Measurements from ENCODE around the gene TRMT10C. TPM values are rescaled to one million over a fixed set of nuclear protein-coding genes. Genes with fewer than 3 reads are reported as not detected.
"Not testable (repeated sequence)": the region's sequence is repeated elsewhere in the genome, so short reads cannot be mapped to it uniquely, and the experiment has no call there.

The TRMT10C gene
- total RNA-seq, 1 donor from 2014 or later, result 15.0 TPM

DNA sequence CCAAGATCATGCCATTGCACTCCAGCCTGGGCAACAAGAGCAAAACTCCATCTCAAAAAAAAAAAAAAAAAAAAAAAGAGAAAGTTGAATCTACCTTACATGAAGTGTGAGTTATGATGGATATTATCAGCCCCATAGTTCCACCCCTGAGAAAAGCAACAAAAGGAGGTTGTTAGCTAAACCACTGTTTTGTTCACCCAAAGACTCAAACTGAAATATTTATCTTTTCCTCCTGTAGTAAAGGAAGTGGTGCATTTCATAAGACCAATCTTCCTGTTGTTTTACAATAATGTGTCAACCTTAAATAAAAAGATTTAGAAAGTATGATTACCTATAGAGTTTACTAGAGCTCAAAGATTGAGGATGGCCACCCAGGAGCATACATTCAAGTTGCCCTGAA is 18.7 kb upstream of the TRMT10C start:
- intact Hi-C loops (cut with DNase I), result no loop called here

DNA sequence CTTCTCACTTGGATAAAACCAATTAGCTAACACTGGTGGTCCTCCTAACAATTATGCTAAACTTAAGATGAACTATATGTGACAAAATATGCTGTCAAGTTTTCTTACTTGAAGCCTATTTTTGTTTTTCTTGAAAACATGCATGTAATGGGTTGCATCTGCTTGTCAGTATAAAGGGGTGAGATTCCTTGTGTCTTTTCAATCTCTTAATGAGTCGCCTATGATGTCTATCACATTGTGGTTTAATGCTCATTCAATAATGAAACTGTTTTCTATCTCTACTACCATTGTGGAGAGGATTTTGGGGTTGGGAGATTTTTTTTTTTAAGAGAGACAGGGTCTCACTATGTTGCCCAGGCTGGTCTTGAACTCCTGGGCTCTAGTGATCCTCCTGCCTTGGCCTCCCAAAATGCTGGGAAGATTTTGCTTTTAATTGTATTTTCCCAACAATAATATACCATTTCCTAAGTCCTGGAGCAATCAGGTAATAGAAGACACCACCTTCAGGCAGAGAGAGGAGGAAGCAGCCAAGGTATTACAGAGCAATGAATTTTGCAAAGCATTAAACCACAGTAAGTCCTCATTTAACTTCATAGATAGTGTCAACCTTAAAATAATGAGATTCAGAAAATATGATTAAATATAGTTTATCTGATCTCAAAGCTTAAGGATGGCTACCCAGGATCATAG is 17.4 kb upstream of the TRMT10C start:
- DNase-seq (ENCODE audit: low spot score), result no peak
- intact Hi-C loops (cut with DNase I), result no loop called here
- no peak for ATAC-seq

More for the DNA sequence above, 18.7 kb upstream of the TRMT10C start:
- DNase-seq (ENCODE audit: low spot score) (no peak), ATAC-seq (no peak)

DNA sequence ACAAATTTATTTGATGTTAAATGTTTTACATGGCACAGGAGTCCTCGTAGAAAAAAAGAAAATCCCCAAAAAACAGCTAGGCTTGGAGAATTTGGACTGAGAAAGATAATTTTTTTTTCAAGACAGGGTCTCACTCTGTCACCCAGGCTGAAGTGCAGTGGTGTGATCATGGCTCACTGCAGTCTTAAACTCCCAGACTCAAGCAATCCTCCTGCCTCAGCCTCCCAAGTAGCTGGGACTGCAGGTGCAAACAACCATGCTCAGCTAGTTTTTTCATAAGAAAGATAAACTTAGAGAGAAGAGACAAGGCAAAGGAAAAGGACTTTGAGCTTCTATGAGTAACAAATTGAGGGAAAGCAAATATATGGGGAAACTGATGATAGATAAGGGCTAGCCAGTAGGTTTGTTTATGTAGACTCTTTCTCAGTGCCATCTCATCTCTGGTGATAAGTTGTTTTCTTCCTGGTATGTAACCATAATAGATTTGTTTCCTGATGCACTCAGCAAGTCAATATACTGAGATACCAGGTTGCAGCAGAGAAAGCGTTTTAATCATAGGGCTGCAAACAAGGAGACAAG is 13.1 kb upstream of the TRMT10C start:
- intact Hi-C loops (cut with DNase I), result no loop called here
- ATAC-seq (no peak), DNase-seq (ENCODE audit: low spot score) (no peak)

DNA sequence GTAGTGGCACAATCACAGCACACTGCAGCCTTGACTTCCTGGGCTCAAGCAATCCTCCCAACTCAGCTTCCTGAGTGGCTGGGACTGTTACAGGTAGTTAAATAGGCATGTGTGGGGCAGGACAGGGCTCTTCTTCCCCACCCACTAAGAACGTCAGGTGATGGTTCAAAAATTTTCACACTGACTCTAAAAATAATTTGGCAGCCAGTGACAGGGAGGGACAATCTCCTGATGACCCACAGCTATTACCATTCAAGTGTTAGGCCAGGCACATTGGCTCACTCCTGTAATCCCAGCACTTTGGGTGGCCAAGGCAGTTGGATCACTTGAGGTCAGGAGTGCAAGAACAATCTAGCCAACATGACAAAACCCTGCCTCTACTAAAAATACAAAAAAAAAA is 12.2 kb upstream of the TRMT10C start:
- DNase-seq (ENCODE audit: low spot score), result no peak
- ATAC-seq, result no peak
- intact Hi-C loops (cut with DNase I), result no loop called here

DNA sequence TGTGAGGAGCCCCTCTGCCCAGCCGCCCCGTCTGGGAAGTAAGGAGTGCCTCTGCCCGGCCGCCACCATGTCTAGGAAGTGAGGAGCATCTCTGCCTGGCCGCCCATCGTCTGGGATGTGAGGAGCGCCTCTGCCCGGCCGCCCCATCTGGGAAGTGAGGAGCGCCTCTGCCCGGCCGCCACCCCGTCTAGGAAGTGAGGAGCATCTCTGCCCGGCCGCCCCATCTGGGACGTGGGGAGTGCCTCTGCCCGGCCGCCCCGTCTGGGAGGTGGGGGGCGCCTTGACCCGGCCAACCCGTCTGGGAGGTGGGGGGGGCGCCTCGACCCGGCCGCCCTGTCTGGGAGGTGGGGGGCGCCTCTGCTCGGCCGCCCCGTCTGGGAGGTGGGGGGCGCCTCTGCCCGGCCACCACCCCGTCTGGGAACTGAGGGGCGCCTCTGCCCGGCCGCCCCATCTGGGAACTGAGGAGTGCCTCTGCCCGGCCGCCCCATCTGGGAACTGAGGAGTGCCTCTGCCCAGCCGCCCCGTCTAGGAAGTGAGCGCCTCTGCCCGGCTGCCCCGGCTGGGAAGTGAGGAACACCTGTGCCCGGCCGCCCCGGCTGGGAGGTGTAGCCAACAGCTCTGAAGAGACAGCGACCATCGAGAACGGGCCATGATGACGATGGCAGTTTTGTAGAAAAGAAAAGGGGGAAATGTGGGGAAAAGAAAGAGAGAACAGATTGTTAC is 10.1 kb upstream of the TRMT10C start:
- not testable (repeated sequence) for DNase-seq (ENCODE audit: low spot score); ATAC-seq

DNA sequence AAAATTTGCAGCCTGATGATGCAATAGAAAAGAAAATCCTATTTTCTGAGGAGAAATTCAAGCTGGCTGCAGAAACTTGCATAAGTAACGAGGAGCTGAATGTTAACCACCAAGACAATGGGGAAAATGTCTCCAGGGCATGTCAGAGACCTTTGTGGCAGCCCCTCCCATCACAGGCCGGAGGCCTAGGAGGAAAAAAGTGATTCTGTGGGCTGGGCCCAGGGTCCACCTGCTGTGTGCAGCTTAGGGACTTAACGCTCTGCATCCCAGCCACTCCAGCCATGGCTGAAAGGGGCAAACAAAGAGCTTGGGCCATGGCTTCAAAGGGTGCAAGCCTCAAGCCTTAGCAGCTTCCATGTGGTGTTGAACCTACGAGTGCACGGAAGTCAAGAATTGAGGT is 8.3 kb upstream of the TRMT10C start:
- DNase-seq (ENCODE audit: low spot score); intact Hi-C loops (cut with DNase I); ATAC-seq: not testable (repeated sequence)

More for the DNA sequence above, 10.1 kb upstream of the TRMT10C start:
- intact Hi-C loops (cut with DNase I), result not testable (repeated sequence)

DNA sequence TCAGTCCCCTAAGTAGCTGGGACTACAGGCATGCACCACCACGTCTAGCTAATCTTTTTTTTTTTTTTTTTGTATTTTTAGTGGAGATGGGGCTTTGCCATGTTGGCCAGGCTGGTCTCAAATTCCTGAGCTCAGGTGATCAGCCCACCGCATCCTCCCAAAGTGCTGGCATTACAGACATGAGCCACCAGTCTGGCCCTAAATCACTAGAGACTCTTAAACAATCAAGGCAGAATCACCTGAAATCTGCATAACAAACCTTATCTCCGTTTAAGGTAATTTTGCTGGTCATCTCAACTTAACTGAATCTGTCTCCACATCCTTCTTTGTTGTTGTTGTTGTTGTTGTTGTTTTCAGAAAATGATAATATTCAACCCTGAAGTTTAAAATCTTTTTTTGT is 5.6 kb upstream of the TRMT10C start:
- DNase-seq (ENCODE audit: low spot score) (no peak), ATAC-seq (no peak)
- intact Hi-C loops (cut with DNase I), result no loop called here

DNA sequence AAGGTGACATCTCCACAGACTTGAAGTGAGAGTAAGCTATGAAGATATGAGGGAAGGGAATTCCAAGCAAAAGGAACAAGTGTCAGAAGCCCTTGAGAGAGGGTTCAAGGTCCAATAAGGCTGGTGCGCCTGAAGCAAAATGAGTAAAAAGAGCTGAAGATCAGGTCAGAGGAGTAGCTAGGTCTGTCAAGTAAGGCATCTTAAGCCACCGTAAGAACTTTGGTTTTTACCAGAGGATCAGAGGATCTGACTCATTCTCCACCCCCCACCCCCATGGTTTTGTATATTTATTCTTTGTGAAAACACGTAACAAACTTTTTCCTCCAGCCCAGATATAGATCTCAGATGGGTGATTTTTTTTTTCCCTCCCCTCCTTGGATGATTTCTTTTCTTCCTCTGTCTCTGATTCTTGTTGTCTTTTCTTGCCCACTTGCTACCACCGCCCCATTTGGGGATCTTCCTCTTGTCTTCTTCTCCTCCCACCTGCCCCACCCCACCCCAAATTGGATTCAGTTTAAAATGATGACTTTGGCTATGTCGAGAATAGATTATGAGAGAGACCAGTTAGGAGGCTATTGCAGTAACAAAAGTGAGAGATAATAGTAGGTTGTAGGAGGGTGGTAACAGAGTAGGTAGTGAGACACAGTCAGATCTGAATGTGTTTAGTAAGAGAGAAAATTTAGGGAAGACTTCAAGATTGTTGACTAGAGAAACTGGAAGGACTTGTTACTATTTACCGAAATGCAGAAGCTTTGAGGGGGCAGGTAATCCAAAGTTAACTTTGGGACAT is 6.1 kb downstream of the TRMT10C start:
- intact Hi-C loops (cut with DNase I), result no loop called here
- DNase-seq (ENCODE audit: low spot score) (no peak), ATAC-seq (no peak)

DNA sequence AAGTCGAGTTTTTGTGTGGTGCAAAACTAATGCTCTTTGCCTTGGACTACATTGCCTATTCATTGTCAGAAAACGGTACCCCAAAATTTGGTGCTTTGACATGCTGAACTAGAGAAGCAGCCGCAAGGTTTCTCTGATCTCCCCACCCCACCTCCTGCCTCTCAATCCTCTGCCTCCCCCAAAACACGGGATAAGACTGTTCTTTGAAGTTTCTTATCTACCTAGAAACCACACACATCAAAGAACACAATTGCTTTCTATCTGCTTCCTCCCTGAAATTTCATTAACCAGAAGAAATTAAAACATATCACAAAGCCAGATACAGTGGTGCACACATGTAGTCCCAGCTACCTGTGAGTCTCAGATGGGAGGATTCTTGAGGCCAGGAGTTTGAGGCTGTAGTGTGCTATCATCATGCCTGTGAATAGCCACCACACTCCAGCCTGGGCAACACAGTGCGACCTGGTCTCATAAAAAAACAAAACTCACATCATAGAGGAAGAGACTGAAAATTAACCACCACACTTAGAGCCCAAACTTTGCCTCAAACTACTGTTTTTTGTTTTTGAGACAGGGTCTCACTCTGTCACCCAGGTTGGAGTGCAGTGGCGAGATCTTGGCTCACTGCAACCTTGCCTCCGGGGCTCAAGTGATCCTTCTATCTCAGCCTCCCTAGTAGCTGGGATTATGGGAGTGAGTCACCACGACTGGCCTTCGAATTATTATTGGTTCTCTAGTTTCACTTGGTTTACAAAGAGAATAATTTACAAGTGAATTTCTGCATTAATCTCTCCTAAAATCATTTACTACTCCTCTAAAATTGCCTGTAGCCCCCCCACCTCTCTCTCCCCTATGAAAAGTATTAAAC is 9.6 kb downstream of the TRMT10C start:
- ATAC-seq (no peak), DNase-seq (ENCODE audit: low spot score) (no peak)
- intact Hi-C loops (cut with DNase I), result no loop called here

DNA sequence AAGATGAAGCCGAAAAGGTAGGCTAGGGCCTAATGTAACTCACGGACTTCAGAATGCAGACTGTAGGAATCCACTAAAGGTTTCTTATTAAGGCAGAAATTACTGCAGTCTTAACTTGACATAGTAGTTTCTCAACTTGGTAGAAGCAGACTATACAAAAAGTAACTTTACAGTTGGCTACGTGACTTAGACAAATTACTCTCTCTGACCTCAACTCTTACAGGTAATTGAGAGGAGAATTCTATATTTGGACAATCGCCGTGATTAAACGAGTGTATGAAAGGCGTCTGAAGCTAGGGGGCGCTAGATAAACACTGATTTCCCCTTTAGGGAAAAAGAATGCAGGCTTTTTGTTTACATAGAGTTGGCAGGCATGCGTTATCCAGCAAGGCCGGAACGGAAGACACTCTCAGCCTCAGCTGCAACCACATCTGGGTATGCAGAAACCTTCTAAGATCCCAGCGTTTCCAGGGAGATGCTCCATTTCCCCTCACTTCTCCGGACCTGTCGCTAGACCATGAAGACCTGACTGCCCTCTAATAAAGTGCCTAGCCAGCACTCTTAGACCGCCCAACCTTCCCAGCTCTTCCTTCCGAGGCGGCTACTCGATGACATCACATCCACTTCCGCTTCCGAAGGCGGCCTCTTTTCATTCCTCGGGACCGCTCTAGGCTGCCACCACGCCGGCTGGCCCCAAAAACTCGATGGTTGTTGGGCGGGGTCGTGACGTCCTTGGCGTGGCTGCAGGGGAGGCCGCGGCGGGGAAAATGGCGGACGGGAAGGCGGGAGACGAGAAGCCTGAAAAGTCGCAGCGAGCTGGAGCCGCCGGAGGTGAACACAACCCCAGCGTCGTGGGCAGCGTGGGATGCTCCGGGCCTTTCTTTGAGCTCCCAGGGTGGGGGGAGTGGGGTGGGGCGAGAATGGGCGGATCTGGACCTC is 12.1 kb downstream of the TRMT10C start, which contains the start of gene PCNP:
Gene PCNP (plus strand): TSS at position 732 of the 939 bp plus-strand sequence. CDS start 36 bp downstream, at position 768.
- intact Hi-C loops (cut with DNase I), result no loop called here
- peak; percentile 99 for DNase-seq (ENCODE audit: low spot score)
- ATAC-seq, result peak; percentile 99

DNA sequence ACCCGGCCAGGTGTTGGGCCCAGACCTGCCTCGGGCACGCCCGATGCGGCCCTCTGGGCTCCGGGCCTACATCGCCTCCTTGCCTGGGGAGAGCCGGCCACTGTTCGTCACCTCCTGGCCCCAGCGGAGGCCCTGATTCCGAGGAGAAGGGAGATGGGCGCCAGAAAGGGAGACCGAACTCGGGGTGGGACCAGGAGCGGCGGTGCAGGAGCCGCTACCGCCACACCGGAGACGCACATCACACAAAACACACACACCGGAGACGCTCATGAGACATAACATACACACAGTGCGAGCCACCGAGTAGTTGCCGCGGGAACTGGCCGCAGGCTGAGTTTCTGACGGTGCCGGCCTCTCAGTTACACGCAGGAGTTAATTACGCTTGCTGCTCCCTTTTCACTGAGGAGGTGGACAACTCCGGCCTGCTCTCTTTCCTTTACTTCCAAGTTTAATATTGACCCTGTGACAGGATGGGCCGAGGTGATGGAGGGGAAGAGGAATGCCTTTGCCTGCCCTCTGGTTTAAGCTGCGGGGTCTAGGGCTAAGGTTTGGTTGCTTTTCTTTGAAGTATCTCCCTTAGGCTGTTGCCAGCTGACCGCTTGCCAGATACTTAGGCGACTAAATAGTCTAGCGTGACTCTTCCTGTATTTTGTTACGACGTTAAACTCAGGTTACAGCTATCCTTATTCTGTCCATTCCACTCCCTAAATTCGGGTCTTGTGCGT is 12.9 kb downstream of the TRMT10C start:
- intact Hi-C loops (cut with DNase I), result no loop called here
- DNase-seq (ENCODE audit: low spot score) (peak; percentile 72), ATAC-seq (peak; percentile 71)

DNA sequence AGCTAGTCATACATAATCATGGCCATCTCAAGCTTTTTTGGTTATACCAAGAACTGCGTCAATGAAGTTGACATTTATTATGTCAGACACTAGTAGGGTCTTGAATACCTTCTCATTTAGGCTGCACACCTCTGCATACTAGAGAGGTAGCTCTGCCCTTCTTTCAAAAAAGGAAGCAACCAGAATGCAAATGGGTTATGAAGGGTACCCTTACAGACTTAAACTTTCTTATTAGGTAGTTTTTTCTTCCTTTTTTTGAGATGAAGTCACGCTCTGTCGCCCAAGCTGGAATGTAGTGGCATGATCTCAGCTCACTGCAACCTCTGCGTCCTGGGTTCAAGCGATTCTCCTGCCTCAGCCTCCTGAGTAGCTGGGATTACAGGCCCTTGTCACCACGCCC is 15.6 kb downstream of the TRMT10C start:
- intact Hi-C loops (cut with DNase I), result no loop called here

DNA sequence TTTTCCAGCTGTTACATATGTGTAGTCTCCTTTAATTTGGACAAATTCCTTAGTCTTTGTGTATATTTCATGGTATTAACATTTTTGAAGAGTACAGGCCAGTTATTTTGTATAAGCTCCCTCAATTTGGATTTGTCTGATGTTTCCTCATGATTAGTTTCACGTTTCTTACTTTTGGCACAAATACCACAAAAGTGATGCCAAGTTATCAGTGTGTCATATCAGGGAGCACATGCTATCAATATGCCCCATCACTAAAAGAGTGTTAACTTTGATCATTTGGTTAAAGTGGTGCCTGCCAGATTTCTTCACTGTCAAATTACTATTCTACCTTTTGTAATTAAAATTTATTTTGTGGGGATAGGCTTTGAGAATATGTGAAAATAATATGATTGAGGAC is 26.9 kb downstream of the TRMT10C start:
- DNase-seq (ENCODE audit: low spot score) (no peak), ATAC-seq (no peak)
- intact Hi-C loops (cut with DNase I), result no loop called here

More for the DNA sequence above, 15.6 kb downstream of the TRMT10C start:
- DNase-seq (ENCODE audit: low spot score) (no peak), ATAC-seq (no peak)

DNA sequence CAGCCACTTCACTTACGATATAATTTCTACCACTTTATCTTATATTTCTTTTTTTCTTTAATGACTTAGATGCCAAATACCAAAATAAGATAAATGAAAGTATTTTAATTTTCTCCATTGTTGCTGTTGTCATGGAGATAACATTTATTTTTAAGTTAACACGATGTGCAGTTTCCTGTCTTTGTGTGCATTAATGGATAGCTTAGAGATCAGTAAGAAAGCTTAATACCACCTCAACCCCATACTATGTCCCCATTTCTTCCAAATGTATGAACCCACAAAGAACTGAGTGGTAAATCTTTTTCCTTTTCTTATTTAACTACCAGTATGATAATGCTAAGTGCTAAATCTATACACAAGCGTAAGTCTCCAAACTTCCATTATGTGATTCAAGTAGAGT is 29.4 kb downstream of the TRMT10C start:
- intact Hi-C loops (cut with DNase I), result no loop called here
- no peak for DNase-seq (ENCODE audit: low spot score)
- ATAC-seq, result no peak

DNA sequence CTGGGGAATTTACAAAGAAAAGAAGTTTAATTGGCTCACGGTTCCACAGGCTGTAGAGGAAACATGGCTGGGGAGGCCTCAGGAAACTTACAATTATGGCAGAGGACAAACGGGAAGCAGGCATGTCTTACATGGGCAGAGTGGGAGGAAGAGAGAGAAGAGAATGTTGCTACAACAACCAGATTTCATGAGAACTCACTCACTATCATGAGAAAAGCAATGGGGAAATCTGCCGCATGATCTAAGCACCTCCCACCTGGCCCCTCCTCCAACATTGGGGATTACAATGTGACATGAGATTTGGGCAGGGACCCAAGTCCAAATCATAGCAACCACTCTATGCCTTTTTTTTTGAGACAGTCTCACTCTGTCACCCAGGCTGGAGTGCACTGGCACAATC is 41.1 kb downstream of the TRMT10C start:
- DNase-seq (ENCODE audit: low spot score) (no peak), ATAC-seq (no peak)
- intact Hi-C loops (cut with DNase I), result no loop called here

DNA sequence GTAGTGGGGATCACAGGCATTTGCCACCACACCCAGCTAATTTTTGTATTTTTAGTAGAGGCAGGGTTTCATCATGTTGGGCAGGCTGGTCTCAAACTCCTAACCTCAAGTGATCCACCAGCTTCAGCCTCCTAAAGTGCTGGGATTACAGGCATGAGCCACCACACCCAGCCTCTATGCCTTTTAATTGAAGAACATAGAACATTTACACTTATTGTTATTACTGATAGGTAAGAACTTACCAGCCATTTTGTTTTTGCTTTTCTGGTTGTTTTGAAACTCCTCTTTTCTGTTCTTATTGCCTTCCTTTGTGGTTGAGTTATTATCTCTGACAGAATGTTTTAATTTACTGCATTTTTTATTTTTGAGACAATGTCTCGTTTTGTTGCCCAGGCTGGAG is 41.5 kb downstream of the TRMT10C start:
- DNase-seq (ENCODE audit: low spot score) (no peak), ATAC-seq (no peak)
- intact Hi-C loops (cut with DNase I), result no loop called here

DNA sequence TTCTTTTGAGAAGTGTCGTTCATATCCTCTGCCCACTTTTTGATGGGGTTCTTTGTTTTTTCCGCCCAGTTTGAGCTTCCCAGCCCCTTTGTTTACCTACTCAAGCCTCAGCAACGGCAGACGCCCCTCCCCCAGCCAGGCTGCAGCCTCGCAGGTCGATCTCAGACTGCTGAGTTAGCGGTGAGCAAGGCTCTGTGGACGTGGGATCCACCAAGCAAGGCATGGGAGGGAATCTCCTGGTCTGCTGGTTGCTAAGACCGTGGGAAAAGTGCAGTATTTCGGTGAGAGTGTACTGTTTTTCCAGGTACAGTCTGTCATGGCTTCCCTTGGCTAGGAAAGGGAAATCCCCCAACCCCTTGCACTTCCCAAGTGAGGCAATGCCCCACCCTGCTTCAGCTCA is 43.7 kb downstream of the TRMT10C start:
- ATAC-seq; intact Hi-C loops (cut with DNase I); DNase-seq (ENCODE audit: low spot score): not testable (repeated sequence)
